NCI-H2196 treated with DMSO at 0.1 percent for 48 hours (cell line): ENCODE results near the gene TCAP.
A peak's percentile ranks its signal among the peaks of the same experiment; 100 is the strongest.
"Not testable (repeated sequence)": the region's sequence is repeated elsewhere in the genome, so short reads cannot be mapped to it uniquely, and the experiment has no call there.

Experiments
- DNase-seq: peaks from one replicate; lab custom pipeline; 2025; ENCODE audit not compliant: unreplicated experiment; lab: John Stamatoyannopoulos, UW

TCAP gene

DNA sequence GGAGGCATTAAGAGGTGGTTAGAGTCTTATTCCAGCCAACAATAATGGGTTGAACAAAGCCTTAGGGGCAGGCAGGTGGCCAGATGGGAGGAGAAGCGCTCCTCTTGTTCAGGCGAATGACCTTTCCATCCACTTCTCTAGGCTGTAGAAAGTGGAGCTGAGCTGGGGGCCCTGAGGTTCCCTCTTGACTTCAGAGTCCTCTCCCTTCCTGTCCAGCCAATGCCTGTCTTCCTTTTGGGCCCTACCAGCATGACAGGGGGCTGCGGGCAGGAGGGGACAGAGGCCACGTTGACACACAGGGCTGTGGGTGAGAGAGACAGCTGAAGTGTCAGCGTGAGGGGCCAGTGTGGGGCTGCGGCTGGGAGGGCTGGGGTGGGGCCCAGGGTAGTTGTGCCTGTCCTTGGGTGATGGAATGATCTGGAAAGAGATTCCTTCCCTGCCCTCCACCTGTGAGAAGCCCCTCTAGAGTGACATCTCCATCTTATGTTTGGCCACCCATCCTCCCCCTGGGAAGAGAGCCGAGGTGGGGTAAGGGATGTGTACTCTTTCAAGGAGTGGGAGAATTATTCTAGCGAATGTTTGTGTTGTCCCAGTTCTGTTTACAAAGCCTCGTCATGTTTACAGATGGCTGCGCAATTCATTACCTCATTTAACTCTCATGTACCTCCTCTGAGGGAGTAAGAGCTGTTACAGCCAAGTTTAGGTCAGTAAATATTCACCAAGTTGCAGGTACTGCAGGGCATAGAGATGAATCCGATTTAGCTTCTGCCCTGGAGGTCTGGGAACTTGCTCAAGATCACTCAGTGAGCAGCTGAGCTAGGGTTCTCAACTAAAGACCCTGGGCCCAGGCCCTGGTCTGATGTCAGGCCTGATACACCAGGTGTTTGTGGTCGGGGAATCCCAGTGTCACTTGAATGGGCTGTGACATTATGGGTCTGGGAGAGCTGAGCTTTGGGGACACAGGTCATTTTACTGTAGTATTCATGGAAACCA, 38.0 kb downstream of the TCAP start:
- peak; percentile 3 for DNase-seq

DNA sequence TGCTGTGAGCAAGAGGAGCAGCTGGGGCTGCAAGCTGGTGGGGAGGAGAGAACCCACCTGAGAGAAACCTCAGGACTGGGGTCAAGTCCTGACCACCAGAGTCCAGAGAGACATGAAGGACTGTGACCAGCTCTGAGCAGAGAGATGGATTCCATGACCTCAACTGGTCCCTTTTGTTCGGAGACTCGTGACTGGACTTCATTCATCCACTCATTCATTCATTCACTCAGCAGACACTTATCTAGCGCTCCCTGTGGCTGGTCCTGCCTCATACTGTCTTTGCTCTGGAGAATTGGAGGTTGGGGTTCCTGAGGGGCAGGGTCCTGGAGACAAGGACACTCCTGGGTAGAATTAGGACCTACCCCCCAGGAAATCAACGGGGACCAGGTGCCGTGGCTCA, 38.8 kb downstream of the TCAP start:
- DNase-seq = no peak

DNA sequence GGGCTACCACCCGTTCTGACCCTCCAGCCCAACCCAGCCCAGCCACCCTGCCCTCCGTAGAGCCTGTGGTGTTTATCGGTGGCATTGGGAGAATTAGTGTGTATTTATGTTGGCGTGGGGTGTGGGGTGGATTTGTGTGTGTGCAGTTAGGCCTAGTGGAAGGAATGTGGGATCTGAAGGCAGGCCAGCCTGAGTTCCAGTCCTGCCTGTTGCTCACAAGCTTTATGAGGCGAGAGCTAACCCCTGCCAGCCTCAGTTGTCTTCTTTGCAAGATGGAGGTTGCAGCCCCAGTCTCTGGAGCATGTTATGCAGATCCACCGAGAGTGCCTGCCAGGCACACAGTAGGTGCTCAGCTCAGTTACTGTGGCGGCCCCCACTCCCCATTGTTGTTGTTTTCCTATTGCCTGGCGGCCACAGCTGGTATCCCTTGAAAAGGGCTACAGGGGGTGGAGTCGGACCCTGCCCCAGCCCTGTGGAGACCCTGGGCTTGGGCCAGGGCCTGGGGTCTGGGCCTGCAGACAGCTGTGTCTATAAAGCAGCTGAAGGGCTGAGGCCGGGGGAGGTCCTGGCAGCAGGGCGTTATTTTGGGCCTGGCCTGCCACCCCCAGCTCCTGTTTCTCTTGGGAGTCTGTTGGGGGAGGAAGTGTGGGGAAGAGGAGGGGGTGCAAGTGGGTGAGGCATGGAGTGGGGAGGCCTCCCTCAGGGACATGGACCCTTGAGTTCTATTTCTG, 39.8 kb downstream of the TCAP start:
- no peak for DNase-seq

DNA sequence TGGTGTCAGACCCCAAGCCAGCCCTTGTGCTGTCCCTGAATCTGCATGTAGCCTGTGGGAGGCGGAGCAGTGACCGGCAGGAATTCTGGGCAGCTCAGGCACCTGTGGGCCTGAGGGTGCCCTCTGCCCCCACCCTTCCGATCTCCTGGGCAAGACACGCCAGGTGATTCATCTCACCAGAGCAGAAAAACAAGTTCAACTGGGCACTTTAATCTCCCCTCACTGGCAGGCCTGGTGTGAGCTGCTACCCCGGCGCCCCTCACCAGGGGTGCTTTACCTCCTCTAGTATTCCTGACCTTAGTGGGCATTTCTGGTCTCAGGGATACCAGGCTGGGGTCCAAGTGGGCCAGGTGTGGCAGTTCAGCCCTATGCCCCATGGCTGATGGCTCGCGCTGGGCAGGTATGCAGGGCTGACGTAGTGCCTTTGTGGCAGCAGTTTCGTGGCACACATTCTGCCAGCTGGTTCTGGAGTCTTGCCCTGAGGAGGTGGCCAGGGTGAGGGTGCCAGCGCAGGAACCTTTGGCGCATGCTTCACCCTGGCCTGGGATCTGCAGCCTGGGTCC, 40.7 kb downstream of the TCAP start:
- peak; percentile 17 for DNase-seq

DNA sequence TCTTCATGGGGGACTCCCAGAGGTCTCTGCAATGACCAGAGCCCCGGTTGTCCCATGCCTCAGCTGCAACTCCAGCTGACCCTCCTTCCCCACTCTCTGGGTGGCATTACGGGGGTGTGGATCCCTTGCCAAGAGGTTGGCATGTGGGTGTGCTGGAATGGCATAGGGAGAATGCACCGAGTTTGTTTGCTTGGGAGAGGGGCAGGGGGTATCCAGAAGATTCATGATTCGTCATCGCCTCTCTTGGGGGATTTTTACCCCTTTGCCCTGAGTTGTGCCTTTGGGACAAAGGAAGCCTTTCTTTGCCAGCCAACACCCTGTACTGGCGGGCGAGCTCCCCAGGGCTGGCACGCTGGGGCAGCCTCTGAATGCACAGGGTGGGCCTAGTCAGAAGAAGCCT, 41.2 kb downstream of the TCAP start:
- no peak for DNase-seq

DNA sequence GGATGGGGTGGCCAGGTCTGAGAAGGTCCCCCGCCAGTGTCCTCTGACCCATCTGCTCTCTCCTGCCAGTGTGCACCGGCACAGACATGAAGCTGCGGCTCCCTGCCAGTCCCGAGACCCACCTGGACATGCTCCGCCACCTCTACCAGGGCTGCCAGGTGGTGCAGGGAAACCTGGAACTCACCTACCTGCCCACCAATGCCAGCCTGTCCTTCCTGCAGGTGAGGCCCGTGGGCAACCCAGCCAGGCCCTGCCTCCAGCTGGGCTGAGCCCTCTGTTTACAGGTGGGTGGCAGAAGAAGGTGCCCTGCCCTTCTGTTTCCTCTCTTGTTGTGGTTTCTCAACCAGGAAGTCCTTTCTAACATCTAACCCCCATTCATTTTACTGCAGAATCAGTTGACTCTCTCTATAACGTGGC, 41.8 kb downstream of the TCAP start:
- no peak for DNase-seq

DNA sequence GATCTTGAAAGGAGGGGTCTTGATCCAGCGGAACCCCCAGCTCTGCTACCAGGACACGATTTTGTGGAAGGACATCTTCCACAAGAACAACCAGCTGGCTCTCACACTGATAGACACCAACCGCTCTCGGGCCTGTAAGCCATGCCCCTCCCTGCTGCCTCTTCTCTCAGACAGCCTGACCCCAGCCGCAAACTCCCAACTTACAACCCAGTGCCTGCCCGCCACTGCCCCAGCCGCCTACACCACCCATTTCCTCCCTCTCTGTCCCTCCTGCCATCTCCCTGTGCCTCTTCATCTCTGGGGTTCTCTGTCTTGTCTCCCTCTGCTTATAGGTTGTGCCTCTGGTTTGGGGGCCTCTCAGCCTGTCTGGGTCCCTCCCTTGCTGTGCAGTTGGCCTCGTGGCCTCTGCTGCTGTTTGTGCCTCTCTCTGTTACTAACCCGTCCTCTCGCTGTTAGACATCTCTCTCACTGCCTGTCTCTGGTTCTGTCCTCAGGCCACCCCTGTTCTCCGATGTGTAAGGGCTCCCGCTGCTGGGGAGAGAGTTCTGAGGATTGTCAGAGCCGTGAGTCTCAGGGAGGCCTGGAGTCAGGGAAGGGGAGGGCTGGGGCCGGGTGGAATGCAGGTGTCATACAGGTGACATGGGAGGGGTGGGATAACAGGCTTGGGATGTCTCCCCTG, 44.3 kb downstream of the TCAP start:
- no peak for DNase-seq

DNA sequence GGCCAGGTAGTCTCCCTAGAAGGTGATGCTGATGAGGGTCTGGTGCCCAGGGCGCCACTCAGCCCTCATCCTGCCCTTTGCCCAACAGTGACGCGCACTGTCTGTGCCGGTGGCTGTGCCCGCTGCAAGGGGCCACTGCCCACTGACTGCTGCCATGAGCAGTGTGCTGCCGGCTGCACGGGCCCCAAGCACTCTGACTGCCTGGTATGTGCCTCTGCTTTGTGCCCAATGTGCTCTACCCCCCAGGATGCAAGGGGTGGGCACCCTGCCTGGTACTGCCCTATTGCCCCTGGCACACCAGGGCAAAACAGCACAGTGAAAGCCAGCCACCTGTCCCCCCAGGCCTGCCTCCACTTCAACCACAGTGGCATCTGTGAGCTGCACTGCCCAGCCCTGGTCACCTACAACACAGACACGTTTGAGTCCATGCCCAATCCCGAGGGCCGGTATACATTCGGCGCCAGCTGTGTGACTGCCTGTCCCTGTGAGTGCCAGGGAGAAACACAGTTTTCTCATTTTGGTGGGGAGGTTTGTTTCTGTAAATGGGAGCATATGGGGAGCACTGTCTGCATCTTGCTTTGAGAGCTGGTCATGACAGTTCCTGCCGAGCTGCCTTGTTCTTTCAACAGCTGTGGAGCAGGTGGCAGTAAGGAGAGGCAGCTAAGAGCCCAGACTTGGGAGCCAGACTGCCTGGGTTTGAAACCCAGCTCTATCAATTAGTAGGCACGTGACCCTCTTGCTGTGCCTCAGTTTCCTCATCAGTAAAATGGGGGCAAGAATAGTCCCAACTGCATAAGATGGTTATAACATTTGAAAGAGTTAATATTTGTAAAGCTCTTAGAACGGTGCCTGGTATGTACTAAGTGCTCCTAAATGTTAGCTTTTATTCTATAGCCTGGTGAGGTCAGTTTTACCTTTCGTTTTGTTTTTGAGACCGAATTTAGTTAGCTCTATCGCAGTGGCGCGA, 45.1 kb downstream of the TCAP start:
- no peak for DNase-seq

DNA sequence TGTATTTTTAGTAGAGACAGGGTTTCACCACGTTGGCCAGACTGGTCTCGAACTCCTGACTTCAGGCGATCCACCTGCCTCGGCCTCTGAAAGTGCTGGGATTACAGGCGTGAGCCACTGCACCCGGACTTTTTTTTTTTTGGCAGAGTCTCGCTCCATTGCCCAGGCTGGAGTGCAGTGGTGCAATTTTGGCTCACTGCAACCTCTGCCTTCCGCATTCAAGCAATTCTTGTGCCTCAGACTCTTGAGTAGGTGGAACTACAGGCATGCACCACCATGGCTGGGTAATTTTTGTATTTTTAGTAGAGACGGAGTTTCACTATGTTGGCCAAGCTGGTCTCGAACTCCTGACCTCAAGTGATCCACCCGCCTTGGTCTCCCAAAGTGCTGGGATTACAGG, 45.9 kb downstream of the TCAP start:
- DNase-seq = not testable (repeated sequence)

DNA sequence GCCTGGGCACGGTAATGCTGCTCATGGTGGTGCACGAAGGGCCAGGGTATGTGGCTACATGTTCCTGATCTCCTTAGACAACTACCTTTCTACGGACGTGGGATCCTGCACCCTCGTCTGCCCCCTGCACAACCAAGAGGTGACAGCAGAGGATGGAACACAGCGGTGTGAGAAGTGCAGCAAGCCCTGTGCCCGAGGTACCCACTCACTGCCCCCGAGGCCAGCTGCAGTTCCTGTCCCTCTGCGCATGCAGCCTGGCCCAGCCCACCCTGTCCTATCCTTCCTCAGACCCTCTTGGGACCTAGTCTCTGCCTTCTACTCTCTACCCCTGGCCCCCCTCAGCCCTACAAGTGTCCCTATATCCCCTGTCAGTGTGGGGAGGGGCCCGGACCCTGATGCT, 46.7 kb downstream of the TCAP start:
- DNase-seq = no peak

DNA sequence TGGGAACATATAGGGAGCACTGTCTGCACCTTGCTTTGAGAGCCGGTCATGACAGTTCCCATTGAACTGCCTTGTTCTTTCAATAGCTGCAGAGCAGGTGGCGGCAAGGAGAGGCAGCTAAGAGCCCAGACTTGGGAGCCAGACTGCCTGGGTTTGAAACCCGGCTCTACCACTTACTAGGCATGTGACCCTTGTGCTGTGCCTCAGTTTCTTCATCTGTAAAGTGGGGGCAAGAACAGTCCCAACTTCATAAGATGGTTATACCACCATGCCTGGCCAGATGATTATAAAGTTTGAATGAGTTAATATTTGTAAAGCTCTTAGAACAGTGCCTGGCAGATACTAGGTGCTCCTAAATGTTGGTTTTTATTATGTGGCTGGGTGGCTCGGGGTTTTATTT, 49.1 kb downstream of the TCAP start:
- no peak for DNase-seq

DNA sequence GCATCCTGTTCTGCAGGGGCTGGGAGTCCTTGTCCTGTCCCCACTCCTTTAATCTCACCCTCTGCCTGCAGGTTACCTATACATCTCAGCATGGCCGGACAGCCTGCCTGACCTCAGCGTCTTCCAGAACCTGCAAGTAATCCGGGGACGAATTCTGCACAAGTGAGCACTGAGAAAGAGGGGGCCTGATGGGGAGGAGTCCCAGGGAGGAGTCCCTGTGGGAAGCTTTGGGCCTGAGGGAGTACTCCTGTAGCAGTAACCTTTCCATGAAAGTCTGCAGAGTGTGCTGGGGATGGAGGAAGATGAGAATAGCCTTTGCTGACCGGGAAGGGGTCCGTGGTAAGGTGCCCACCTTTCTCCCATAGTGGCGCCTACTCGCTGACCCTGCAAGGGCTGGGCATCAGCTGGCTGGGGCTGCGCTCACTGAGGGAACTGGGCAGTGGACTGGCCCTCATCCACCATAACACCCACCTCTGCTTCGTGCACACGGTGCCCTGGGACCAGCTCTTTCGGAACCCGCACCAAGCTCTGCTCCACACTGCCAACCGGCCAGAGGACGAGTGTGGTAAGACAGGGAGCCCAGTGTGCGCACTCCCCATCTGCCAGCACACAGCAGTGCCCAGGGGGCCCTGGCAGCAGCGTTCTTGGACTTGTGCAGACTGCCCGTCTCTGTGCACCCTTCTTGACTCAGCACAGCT, 50.4 kb downstream of the TCAP start:
- DNase-seq = no peak
